GM23338 (cell line): Measurements from ENCODE around the gene NLN.

Experiments used
- CREB1 ChIP-seq: fragments of 250-450 bp; sonication (Bioruptor Pico); IDR thresholded peaks from 2 replicates; pipeline ENCODE4 v1.5.0; 2020; ENCODE audit warnings: low read depth, mild to moderate bottlenecking, moderate library complexity
- CTCF ChIP-seq, 2 experiments: fragments of 200-600 bp in 1 of 2; sonication (generic) in 1 of 2; conservative IDR thresholded peaks; 2 replicates each; pipeline versions ENCODE4 v1.5.1 to v1.6.1; 2016 to 2017; ENCODE audit warnings: antibody characterized with exemption in 2 of 2, low read depth in 2 of 2, mild to moderate bottlenecking in 2 of 2, moderate library complexity in 1 of 2
- ETS1 ChIP-seq: IDR thresholded peaks from 2 replicates; pipeline ENCODE4 v1.6.1; 2016; ENCODE audit warnings: antibody characterized with exemption
- EZH2 ChIP-seq: fragments of 200-600 bp; sonication (generic); IDR thresholded peaks from one replicate; pipeline ENCODE4 v1.8.0; 2017; ENCODE audit warnings: antibody characterized with exemption, mild to moderate bottlenecking, low read depth; ENCODE audit not compliant: unreplicated experiment
- EZH2phosphoT487 ChIP-seq: fragments of 200-600 bp; sonication (generic); IDR thresholded peaks from one replicate; pipeline ENCODE4 v1.8.1; 2018; ENCODE audit warnings: antibody characterized with exemption; ENCODE audit not compliant: unreplicated experiment
- JUNB ChIP-seq: IDR thresholded peaks from one replicate; pipeline ENCODE4 v1.6.1; 2016; ENCODE audit warnings: antibody characterized with exemption; ENCODE audit not compliant: unreplicated experiment
- NANOG ChIP-seq: IDR thresholded peaks from 2 replicates; pipeline ENCODE4 v1.6.1; 2016; ENCODE audit warnings: antibody characterized with exemption, borderline replicate concordance
- POLR2AphosphoS5 ChIP-seq: IDR thresholded peaks from 2 replicates; pipeline ENCODE4 v1.6.1; 2016; ENCODE audit warnings: antibody characterized with exemption, low read depth
- REST ChIP-seq: IDR thresholded peaks from one replicate; pipeline ENCODE4 v1.6.1; 2018; ENCODE audit warnings: antibody characterized with exemption; ENCODE audit not compliant: unreplicated experiment
- ZNF114 ChIP-seq: fragments of 250-450 bp; sonication (Bioruptor Pico); IDR thresholded peaks from 2 replicates; pipeline ENCODE4 v1.5.0; 2020; ENCODE audit warnings: mild to moderate bottlenecking, moderate library complexity

GRCh38 chr5:65767565-65767964 lies 45.6 kb downstream of the NLN start:
- TF ChIP-seq CTCF (conservative IDR thresholded peaks at IDR 0.05; ENCODE audit: low read depth in 2 of 2) (no peak), EZH2phosphoT487 (no peak), CREB1 (CRISPR knock-in tag) (no peak), REST (no peak), JUNB (no peak), POLR2AphosphoS5 (no peak), EZH2 (no peak), ETS1 (no peak), ZNF114 (CRISPR knock-in tag) (no peak), NANOG (no peak)
